ENCODE results near the gene FPR2. TPM values are rescaled to one million over a fixed set of nuclear protein-coding genes. Genes with fewer than 3 reads are reported as not detected.
A peak's percentile ranks its signal among the peaks of the same experiment; 100 is the strongest.
"Not testable (repeated sequence)": the region's sequence is repeated elsewhere in the genome, so short reads cannot be mapped to it uniquely, and the experiment has no call there.

Gene FPR2
- polyA plus RNA-seq, 6 donors from 2014 or later, result 0.71 TPM; not detected in 5

- H3K27me3 Mint-ChIP-seq; DNase-seq; H3K36me3 Mint-ChIP-seq; H3K27ac Mint-ChIP-seq; ATAC-seq (ENCODE audit: low read depth in 2 of 2); H3K4me3 Mint-ChIP-seq: not testable (repeated sequence)
- Mint-ChIP-seq H3K9me3 (peaks cover 2 to 19% (median 5%) of the 10 kb centered on the region in 7 donors), H3K4me1 (peaks cover 0 to 12% (median 9%) of the 10 kb centered on the region in 3 donors)
These were observed 45.6 kb downstream of the FPR2 start for GRCh38 chr19:51806571-51806970.

- ATAC-seq (ENCODE audit: low read depth in 2 of 2), result no peak
- Mint-ChIP-seq H3K36me3 (no peaks in the 10 kb centered on the region), H3K4me1 (peaks cover 0 to 12% (median 9%) of the 10 kb centered on the region in 3 donors), H3K27me3 (peaks cover 4 to 6% (median 6%) of the 10 kb centered on the region in 3 donors), H3K27ac (no peak overlapping the region), H3K9me3 (peaks cover 4 to 21% (median 6%) of the 10 kb centered on the region in 7 donors), H3K4me3 (peak overlapping the region in 1 of 8 donors; percentile 31)
- DNase-seq, result no peak
These were observed 46.2 kb downstream of the FPR2 start for GRCh38 chr19:51807111-51807701.

- Mint-ChIP-seq H3K27me3 (peaks cover 4 to 6% (median 6%) of the 10 kb centered on the region in 3 donors), H3K27ac (no peak overlapping the region), H3K4me1 (peaks cover 0 to 12% (median 9%) of the 10 kb centered on the region in 3 donors), H3K9me3 (peaks cover 5 to 25% (median 7%) of the 10 kb centered on the region in 7 donors), H3K4me3 (no peak overlapping the region), H3K36me3 (no peaks in the 10 kb centered on the region)
- DNase-seq, result no peak
- ATAC-seq (ENCODE audit: low read depth in 2 of 2), result no peak
These were observed 46.9 kb downstream of the FPR2 start for GRCh38 chr19:51807925-51808324.

GRCh38 chr19:51808333-51808986, 47.5 kb downstream of the FPR2 start:
- no peak for ATAC-seq (ENCODE audit: low read depth in 2 of 2)
- no peaks in the 10 kb centered on the region for H3K36me3 Mint-ChIP-seq
- no peak overlapping the region for H3K27ac Mint-ChIP-seq

GRCh38 chr19:51809787-51810186, 48.8 kb downstream of the FPR2 start:
- Mint-ChIP-seq H3K27me3 (peaks cover 0 to 6% (median 6%) of the 10 kb centered on the region in 3 donors), H3K4me1 (peaks cover 0 to under 1% (median 0%) of the 10 kb centered on the region in 3 donors), H3K9me3 (peaks cover 5 to 34% (median 11%) of the 10 kb centered on the region in 7 donors), H3K27ac (no peak overlapping the region), H3K36me3 (peaks cover 0 to 7% of the 10 kb centered on the region in 2 donors), H3K4me3 (no peak overlapping the region)
- ATAC-seq (ENCODE audit: low read depth in 2 of 2), result no peak
- no peak for DNase-seq

More at GRCh38 chr19:51808333-51808986, 47.5 kb downstream of the FPR2 start:
- Mint-ChIP-seq H3K4me3 (no peak overlapping the region), H3K4me1 (peaks cover 0 to 11% (median 7%) of the 10 kb centered on the region in 3 donors), H3K27me3 (peaks cover 4 to 6% (median 6%) of the 10 kb centered on the region in 3 donors), H3K9me3 (peaks cover 5 to 25% (median 7%) of the 10 kb centered on the region in 7 donors)
- no peak for DNase-seq

GRCh38 chr19:51810223-51810622, 49.2 kb downstream of the FPR2 start:
- no peak for DNase-seq
- no peak overlapping the region for H3K27ac Mint-ChIP-seq
- no peaks in the 10 kb centered on the region for H3K4me1 Mint-ChIP-seq
- H3K36me3 Mint-ChIP-seq, result peaks cover 0 to 7% of the 10 kb centered on the region in 2 donors
- peaks cover 5 to 34% (median 11%) of the 10 kb centered on the region in 7 donors for H3K9me3 Mint-ChIP-seq
- ATAC-seq (ENCODE audit: low read depth in 2 of 2), result no peak
- no peak overlapping the region for H3K4me3 Mint-ChIP-seq
- H3K27me3 Mint-ChIP-seq, result peaks cover 0 to 6% (median 6%) of the 10 kb centered on the region in 3 donors

- H3K4me3 Mint-ChIP-seq, result no peak overlapping the region
- H3K4me1 Mint-ChIP-seq, result no peaks in the 10 kb centered on the region
- ATAC-seq (ENCODE audit: low read depth in 2 of 2) (no peak), DNase-seq (no peak)
- H3K27me3 Mint-ChIP-seq, result peaks cover 0 to 6% (median 6%) of the 10 kb centered on the region in 3 donors
- peaks cover 0 to 7% of the 10 kb centered on the region in 2 donors for H3K36me3 Mint-ChIP-seq
- peaks cover 5 to 37% (median 11%) of the 10 kb centered on the region in 7 donors for H3K9me3 Mint-ChIP-seq
- peak overlapping the region in 1 of 6 donors; percentile 6 for H3K27ac Mint-ChIP-seq
These were observed 50.4 kb downstream of the FPR2 start for GRCh38 chr19:51811344-51811743.

- Mint-ChIP-seq H3K36me3 (peaks cover 0 to 7% of the 10 kb centered on the region in 2 donors), H3K4me3 (no peak overlapping the region), H3K4me1 (peaks cover 0 to 6% (median 0%) of the 10 kb centered on the region in 3 donors), H3K27ac (no peak overlapping the region), H3K27me3 (peaks cover 0 to 6% (median 5%) of the 10 kb centered on the region in 3 donors), H3K9me3 (peaks cover 3 to 41% (median 20%) of the 10 kb centered on the region in 7 donors)
- DNase-seq, result no peak
- no peak for ATAC-seq (ENCODE audit: low read depth in 2 of 2)
These were observed 54.1 kb downstream of the FPR2 start for GRCh38 chr19:51815043-51815442.

- Mint-ChIP-seq H3K27me3 (peaks cover 0 to 5% (median 0%) of the 10 kb centered on the region in 3 donors), H3K4me3 (no peak overlapping the region), H3K36me3 (peaks cover 0 to 7% of the 10 kb centered on the region in 2 donors), H3K27ac (no peak overlapping the region), H3K9me3 (peaks cover 3 to 34% (median 18%) of the 10 kb centered on the region in 7 donors), H3K4me1 (peaks cover 0 to 6% (median 0%) of the 10 kb centered on the region in 3 donors)
- DNase-seq (no peak), ATAC-seq (ENCODE audit: low read depth in 2 of 2) (no peak)
These were observed 55.7 kb downstream of the FPR2 start for GRCh38 chr19:51816711-51817110.

- Mint-ChIP-seq H3K4me1 (peaks cover 6 to 11% (median 8%) of the 10 kb centered on the region in 3 donors), H3K27me3 (peaks cover 0 to 5% (median 0%) of the 10 kb centered on the region in 3 donors), H3K27ac (peak overlapping the region in 1 of 6 donors; percentile 50), H3K4me3 (peak overlapping the region in 1 of 8 donors; percentile 34), H3K36me3 (peaks cover 0 to 11% of the 10 kb centered on the region in 2 donors), H3K9me3 (peaks cover 10 to 44% (median 24%) of the 10 kb centered on the region in 7 donors)
- no peak for ATAC-seq (ENCODE audit: low read depth in 2 of 2)
- DNase-seq, result no peak
These were observed 59.0 kb downstream of the FPR2 start for GRCh38 chr19:51820011-51820410.

Other genes starting within 250 kb of the FPR2 start
- 1 to 10 TPM in 3 of 6 donors, under 1 TPM in 2, not detected in 1; 0.72 to 1.9 (median 1.2) TPM for gene SIGLEC6, start 229.5 kb upstream of the FPR2 start, polyA plus RNA-seq (ENCODE audit: low read depth in 6 of 6)
- 1 to 10 TPM in 5 of 6 donors, under 1 TPM in 1; 0.94 to 5.1 (median 3.1) TPM for gene ZNF175, start 189.9 kb upstream of the FPR2 start, polyA plus RNA-seq (ENCODE audit: low read depth in 6 of 6)
- gene SIGLEC5, start 130.8 kb upstream of the FPR2 start, polyA plus RNA-seq (ENCODE audit: low read depth in 6 of 6), result 1 to 10 TPM in 1 of 6 donors, not detected in 5; 3.7 TPM
- 10 to 100 TPM; 14.3 to 27.2 (median 19.9) TPM for gene SIGLEC14, start 114.4 kb upstream of the FPR2 start, polyA plus RNA-seq (ENCODE audit: low read depth in 6 of 6)
- gene SPACA6, start 67.8 kb upstream of the FPR2 start, polyA plus RNA-seq (ENCODE audit: low read depth in 6 of 6), result 1 to 10 TPM in 5 of 6 donors, under 1 TPM in 1; 0.85 to 6.8 (median 3.6) TPM
- gene HAS1, start 37.2 kb upstream of the FPR2 start, polyA plus RNA-seq (ENCODE audit: low read depth in 6 of 6), result under 1 TPM in 1 of 6 donors, not detected in 5; 0.29 TPM
- 1 to 10 TPM in 4 of 6 donors, under 1 TPM in 2; 0.18 to 6.3 (median 1.2) TPM for gene FPR1, start 9.3 kb upstream of the FPR2 start, polyA plus RNA-seq (ENCODE audit: low read depth in 6 of 6)
- not detected for gene FPR3, start 34.0 kb downstream of the FPR2 start, polyA plus RNA-seq (ENCODE audit: low read depth in 6 of 6)
- 10 to 100 TPM in 1 of 6 donors, 1 to 10 TPM in 5; 3.8 to 11.0 (median 5.6) TPM for gene ZNF577, start 126.8 kb downstream of the FPR2 start, polyA plus RNA-seq (ENCODE audit: low read depth in 6 of 6)
- 10 to 100 TPM in 5 of 6 donors, 1 to 10 TPM in 1; 8.3 to 17.7 (median 13.0) TPM for gene ZNF649, start 143.8 kb downstream of the FPR2 start, polyA plus RNA-seq (ENCODE audit: low read depth in 6 of 6)
- gene ZNF613, start 166.3 kb downstream of the FPR2 start, polyA plus RNA-seq (ENCODE audit: low read depth in 6 of 6), result 1 to 10 TPM; 2.1 to 8.4 (median 6.1) TPM
- gene ZNF350, start 225.7 kb downstream of the FPR2 start, polyA plus RNA-seq (ENCODE audit: low read depth in 6 of 6), result 10 to 100 TPM; 24.0 to 42.2 (median 33.3) TPM
- gene ZNF615, start 247.0 kb downstream of the FPR2 start, polyA plus RNA-seq (ENCODE audit: low read depth in 6 of 6), result 10 to 100 TPM in 2 of 6 donors, 1 to 10 TPM in 4; 6.9 to 14.9 (median 8.4) TPM